H1 (cell line): ENCODE results near the gene RUBCN.

Experiments used
- CEBPB ChIP-seq: IDR thresholded peaks from 2 replicates; pipeline ENCODE4 v1.6.1; 2012; ENCODE audit warnings: low read depth, low read length
- EP300 ChIP-seq, 2 experiments: IDR thresholded peaks; 1 replicate in 1 of 2; 2 replicates in 1 of 2; pipeline ENCODE4 v1.6.1; 2011 to 2012; ENCODE audit warnings: low read depth in 2 of 2, low read length in 2 of 2, mild to moderate bottlenecking in 2 of 2, borderline replicate concordance in 1 of 2, inconsistent platforms in 1 of 2, moderate library complexity in 1 of 2
- EZH2 ChIP-seq: fragments of 200-600 bp; sonication (generic); IDR thresholded peaks from 2 replicates; pipeline ENCODE4 v1.7.1; 2012; ENCODE audit warnings: low read depth, mild to moderate bottlenecking, moderate library complexity, low read length, inconsistent platforms; ENCODE audit not compliant: severe bottlenecking
- HDAC2 ChIP-seq, 2 experiments: fragments of 300-600 bp in 1 of 2; sonication (generic) in 1 of 2; IDR thresholded peaks; 2 replicates each; pipeline ENCODE4 v1.6.1; 2011 to 2012; ENCODE audit warnings: low read depth in 2 of 2, low read length in 2 of 2, mild to moderate bottlenecking in 2 of 2, moderate library complexity in 2 of 2, borderline replicate concordance in 1 of 2, inconsistent platforms in 1 of 2
- POLR2AphosphoS5 ChIP-seq: IDR thresholded peaks from 2 replicates; pipeline ENCODE4 v1.6.1; 2011; ENCODE audit warnings: low read depth, low read length
- RAD21 ChIP-seq, 2 experiments: IDR thresholded peaks in 1 of 2; conservative IDR thresholded peaks in 1 of 2; 2 replicates each; pipeline ENCODE4 v1.6.1; 2011; ENCODE audit warnings: low read depth in 2 of 2, low read length in 2 of 2, improper control_type of control experiment in 1 of 2, inconsistent platforms in 1 of 2, mild to moderate bottlenecking in 1 of 2, moderate library complexity in 1 of 2
- RBBP5 ChIP-seq: IDR thresholded peaks from 2 replicates; pipeline ENCODE4 v1.7.1; 2012; ENCODE audit warnings: low read depth, mild to moderate bottlenecking, inconsistent platforms, low read length, moderate library complexity, borderline replicate concordance
- TF ChIP-seq, protein P1 (sequence below): IDR thresholded peaks from 2 replicates; pipeline ENCODE4 v1.6.1; 2012; ENCODE audit warnings: inconsistent platforms
- TF ChIP-seq, protein P2 (sequence below), 3 experiments: IDR thresholded peaks; 1 replicate in 2 of 3; 2 replicates in 1 of 3; pipeline versions ENCODE4 v1.5.1 to v1.6.1; 2011; ENCODE audit warnings: low read length in 3 of 3, mild to moderate bottlenecking in 3 of 3, inconsistent platforms in 2 of 3, low read depth in 1 of 3, moderate library complexity in 1 of 3; ENCODE audit not compliant: insufficient read depth in 1 of 3; ENCODE audit errors: control extremely low read depth in 1 of 3

DNA sequence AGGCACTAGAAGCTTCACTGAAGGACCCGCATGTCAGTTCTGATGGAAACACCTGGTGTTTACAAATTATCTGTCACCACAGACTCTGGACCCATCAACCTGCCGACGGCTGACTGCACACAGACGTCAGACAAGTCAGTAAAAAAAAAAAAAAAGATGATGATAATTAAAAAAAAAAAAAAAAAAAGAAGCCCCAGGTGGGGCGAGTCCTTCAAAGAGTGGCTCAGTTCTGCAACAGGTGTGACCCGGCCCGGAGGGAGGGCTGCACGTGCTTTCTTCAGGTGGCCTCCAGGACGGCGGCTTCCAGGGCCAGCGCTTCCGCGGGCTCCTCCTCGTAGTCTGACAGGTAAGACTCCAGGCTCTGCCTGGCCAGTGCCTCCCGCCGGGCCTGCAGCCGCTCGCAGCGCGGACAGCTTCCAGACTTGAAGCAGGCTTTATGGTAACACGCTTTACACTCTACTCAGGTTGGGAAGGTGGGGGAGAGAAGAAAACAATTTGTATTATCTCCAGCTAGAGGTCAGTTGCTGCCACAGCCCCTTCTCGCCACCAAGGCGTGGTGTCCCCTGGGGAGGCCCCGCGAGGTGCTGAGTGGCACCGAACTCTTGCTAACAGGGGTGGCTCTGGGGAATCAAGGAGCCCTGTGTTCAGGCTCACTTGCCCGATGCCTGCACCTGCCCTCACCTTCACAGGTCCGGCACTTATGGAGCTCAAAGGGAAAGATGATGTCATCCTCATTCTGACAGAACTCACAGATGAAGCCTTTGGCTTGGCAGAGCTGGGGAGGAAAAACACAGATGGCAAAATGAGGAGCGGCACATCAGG lies 61.8 kb downstream of the RUBCN start:
- TF ChIP-seq, protein P1, sequence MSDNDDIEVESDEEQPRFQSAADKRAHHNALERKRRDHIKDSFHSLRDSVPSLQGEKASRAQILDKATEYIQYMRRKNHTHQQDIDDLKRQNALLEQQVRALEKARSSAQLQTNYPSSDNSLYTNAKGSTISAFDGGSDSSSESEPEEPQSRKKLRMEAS = no peak
- TF ChIP-seq RAD21 (IDR thresholded peaks at IDR 0.05 in 1 of 2, conservative IDR thresholded peaks at IDR 0.05 in 1 of 2; ENCODE audit: low read depth in 2 of 2, low read length in 2 of 2) (no peak), CEBPB (no peak), EP300 (IDR thresholded peaks at IDR 0.05; ENCODE audit: borderline replicate concordance in 1 of 2, low read depth in 2 of 2, low read length in 2 of 2) (no peak), RBBP5 (no peak), HDAC2 (IDR thresholded peaks at IDR 0.05; ENCODE audit: borderline replicate concordance in 1 of 2, low read depth in 2 of 2, low read length in 2 of 2) (no peak), EZH2 (no peak), POLR2AphosphoS5 (no peak)
- TF ChIP-seq, protein P2, sequence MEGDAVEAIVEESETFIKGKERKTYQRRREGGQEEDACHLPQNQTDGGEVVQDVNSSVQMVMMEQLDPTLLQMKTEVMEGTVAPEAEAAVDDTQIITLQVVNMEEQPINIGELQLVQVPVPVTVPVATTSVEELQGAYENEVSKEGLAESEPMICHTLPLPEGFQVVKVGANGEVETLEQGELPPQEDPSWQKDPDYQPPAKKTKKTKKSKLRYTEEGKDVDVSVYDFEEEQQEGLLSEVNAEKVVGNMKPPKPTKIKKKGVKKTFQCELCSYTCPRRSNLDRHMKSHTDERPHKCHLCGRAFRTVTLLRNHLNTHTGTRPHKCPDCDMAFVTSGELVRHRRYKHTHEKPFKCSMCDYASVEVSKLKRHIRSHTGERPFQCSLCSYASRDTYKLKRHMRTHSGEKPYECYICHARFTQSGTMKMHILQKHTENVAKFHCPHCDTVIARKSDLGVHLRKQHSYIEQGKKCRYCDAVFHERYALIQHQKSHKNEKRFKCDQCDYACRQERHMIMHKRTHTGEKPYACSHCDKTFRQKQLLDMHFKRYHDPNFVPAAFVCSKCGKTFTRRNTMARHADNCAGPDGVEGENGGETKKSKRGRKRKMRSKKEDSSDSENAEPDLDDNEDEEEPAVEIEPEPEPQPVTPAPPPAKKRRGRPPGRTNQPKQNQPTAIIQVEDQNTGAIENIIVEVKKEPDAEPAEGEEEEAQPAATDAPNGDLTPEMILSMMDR (IDR thresholded peaks at IDR 0.05; ENCODE audit: control extremely low read depth in 1 of 3, insufficient read depth in 1 of 3, low read depth in 1 of 3, low read length in 3 of 3) = no peak
